ENCODE measurements around the gene PLXNB3.

PLXNB3 gene

DNA sequence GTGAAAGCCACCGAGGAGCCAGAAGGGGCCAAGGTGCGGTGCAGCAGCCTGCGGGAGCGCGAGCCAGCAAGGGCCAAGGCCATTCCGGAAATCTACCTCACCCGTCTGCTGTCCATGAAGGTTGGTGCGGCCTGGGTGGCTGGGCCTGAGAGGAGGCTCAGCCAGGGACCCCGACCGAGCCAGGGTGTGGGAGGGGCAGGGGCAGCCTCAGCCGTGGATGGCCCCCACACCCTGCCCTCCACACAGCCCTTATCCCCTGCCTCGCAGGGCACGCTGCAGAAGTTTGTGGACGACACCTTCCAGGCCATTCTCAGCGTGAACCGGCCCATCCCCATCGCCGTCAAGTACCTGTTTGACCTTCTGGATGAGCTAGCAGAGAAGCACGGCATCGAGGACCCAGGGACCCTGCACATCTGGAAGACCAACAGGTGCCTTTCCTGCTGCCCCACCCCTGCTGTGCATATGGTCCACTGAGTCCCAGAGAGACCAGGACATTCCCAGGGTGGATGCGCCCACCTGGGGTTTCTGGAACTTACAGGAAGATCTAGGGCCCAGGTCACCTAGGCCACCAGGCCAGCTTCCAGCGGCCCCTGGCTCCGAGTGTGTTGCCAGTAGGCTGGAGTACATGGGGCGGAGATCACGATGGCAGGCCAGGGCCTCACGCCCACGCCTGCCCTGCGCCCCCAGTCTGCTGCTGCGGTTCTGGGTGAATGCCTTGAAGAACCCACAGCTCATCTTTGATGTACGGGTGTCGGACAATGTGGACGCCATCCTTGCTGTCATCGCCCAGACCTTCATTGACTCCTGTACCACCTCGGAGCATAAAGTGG, 13.4 kb downstream of the PLXNB3 start:
- TF ChIP-seq, protein P1, sequence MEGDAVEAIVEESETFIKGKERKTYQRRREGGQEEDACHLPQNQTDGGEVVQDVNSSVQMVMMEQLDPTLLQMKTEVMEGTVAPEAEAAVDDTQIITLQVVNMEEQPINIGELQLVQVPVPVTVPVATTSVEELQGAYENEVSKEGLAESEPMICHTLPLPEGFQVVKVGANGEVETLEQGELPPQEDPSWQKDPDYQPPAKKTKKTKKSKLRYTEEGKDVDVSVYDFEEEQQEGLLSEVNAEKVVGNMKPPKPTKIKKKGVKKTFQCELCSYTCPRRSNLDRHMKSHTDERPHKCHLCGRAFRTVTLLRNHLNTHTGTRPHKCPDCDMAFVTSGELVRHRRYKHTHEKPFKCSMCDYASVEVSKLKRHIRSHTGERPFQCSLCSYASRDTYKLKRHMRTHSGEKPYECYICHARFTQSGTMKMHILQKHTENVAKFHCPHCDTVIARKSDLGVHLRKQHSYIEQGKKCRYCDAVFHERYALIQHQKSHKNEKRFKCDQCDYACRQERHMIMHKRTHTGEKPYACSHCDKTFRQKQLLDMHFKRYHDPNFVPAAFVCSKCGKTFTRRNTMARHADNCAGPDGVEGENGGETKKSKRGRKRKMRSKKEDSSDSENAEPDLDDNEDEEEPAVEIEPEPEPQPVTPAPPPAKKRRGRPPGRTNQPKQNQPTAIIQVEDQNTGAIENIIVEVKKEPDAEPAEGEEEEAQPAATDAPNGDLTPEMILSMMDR (IDR thresholded peaks at IDR 0.05; ENCODE audit: low read length, missing control alignments) = no peak
- no peak for DNase-seq (ENCODE audit: low read depth)
- H3K4me3 ChIP-seq (replicated peaks; ENCODE audit: low read depth, low read length) = no peak overlapping the region

DNA sequence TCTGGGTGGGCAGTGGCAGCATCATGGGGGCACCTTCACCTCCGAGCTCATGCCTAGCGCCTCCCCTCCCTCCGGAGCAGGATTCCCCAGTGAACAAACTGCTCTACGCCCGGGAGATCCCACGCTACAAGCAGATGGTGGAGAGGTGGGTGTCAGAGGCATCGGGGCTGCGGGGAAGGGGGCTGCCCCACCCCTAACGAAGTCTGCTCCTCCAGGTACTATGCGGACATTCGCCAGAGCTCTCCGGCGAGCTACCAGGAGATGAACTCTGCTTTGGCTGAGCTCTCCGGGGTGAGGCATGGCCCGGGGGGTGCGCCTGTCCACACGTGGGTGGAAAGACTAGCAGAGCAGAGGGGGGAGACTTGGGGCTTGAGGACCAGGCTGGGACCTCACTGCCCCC, 14.1 kb downstream of the PLXNB3 start:
- TF ChIP-seq, protein P1 (IDR thresholded peaks at IDR 0.05; ENCODE audit: low read length, missing control alignments) = no peak
- H3K4me3 ChIP-seq (replicated peaks; ENCODE audit: low read depth, low read length) = no peak overlapping the region

DNA sequence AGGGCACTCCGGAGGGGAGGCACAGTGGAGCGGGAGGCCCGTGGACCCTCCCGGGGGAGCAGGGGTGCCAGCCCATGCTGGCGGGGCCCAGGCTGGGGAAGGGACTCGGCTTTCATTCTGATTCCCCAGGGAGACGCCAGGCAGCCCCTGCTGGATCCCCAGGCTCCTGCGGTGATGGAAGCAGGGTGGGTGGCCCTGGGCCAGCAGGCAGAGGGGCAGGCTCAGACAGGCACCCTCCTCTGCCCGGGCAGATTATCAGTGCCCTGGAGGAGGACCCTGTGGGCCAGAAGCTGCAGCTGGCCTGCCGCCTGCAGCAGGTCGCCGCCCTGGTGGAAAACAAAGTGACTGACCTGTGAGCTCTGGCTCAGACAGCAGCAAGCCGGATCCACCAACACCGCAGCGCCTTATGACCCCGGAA, 14.6 kb downstream of the PLXNB3 start:
- DNase-seq (ENCODE audit: low read depth) = no peak
- H3K4me3 ChIP-seq (replicated peaks; ENCODE audit: low read depth, low read length) = no peak overlapping the region
- TF ChIP-seq, protein P1 (IDR thresholded peaks at IDR 0.05; ENCODE audit: low read length, missing control alignments) = no peak

More for the DNA sequence above, 14.1 kb downstream of the PLXNB3 start:
- no peak for DNase-seq (ENCODE audit: low read depth)

DNA sequence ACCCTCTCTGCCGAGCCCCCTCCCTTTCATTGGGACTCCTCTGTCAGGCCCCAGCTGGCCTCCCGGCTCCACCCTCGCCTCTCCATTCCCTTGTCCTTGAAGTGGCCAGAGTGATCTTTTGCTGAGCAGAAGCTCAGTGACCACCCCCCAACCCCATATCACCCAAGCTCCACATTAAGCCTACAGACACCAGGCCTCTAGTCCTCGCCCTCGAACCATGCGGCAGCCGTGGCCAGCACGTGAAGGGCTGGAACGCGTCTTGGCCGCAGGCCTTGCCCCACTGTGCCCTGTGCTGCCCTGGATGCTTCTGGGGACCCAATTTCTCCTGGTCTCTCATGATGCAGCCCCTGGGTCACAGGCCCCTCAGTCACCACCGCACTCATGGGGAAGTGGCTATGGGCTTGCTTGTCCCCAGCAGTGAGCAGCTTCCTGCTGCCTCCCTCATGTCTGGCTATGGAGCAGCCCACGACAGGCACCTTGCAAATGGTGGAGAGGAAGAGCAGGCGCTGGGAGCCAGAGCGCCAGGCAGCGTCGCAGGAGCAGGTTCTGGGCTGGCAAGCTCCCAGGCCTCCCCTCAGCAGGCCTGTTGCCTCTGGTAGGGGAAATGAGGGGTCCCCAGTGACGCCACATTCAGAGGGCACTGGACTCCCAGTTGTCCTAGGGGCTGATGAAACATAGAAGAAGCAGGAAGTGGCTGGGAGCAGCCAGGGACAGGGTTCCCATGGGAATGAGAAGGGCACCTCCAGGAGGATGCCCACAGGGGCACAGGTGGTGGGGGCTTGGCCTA, 16.0 kb downstream of the PLXNB3 start:
- H3K4me3 ChIP-seq (replicated peaks; ENCODE audit: low read depth, low read length) = no peak overlapping the region
- TF ChIP-seq, protein P1 (IDR thresholded peaks at IDR 0.05; ENCODE audit: low read length, missing control alignments) = no peak
- DNase-seq (ENCODE audit: low read depth) = no peak

DNA sequence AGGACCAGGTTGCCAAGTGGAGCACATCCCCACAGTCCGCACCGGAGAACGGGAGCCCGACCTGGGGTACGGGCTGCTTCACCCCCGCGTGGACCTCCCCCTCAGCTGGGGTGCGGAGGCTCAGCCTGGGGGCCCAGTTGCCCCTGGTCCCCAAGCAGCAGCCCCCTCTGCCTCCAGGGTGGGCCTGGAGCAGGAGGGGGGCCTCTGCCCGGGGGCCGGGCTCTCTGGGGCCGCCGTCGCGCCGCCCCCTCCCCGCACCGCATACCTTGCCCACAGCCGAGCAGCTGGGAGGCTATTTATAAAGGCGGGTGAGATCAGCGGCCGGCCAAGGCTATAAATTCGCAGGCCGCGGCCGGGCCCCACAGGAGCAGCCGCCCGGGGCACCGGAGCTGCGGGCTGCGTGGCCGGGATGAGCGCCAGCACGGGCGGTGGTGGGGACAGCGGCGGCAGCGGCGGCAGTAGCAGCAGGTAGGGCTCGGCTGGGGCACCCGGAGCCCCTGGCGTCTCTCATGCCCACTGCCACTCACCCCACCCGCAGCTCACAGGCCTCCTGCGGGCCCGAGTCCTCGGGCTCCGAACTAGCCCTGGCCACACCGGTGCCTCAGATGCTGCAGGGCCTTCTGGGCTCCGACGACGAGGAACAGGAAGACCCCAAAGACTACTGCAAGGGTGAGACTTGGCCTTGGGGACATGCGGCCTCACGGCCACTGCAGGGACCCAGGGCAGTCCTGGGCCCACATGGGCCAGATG, 16.8 kb downstream of the PLXNB3 start, which contains the start of gene SRPK3:
Gene SRPK3, plus strand, starts transcription at position 364 of the 750 bp plus-strand sequence. Its CDS starts 46 bp downstream, at position 410.
- DNase-seq (ENCODE audit: low read depth) = no peak
- TF ChIP-seq, protein P1 (IDR thresholded peaks at IDR 0.05; ENCODE audit: low read length, missing control alignments) = no peak
- no peak within 1 kb of the TSS for H3K4me3 ChIP-seq (replicated peaks; ENCODE audit: low read depth, low read length)

DNA sequence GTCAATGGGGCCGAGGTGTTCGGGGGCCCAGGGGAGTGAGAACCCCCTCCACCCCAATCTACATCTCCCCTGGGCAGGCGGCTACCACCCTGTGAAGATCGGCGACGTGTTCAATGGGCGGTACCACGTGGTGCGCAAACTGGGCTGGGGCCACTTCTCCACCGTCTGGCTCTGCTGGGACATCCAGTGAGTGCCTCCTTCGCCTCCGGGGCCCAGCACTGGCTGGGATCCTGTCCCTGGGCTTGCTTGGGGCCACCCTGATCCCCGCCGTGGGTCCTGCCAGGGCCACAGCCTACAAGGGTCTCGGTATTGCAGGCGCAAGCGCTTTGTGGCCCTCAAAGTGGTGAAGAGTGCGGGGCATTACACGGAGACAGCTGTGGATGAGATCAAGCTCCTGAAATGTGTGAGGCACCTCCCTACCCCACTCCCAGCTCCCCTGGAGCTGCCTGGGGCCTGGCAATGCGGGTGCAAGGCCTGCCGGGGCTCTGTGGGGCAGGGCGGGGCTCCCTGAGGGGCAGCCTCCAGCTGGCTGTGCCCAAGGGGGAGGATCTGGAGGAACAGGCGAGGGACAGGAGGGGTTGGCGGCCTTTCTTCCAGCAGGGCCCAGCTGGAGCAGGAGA, 17.5 kb downstream of the PLXNB3 start:
- TF ChIP-seq, protein P1 (IDR thresholded peaks at IDR 0.05; ENCODE audit: low read length, missing control alignments) = no peak
- no peak overlapping the region for H3K4me3 ChIP-seq (replicated peaks; ENCODE audit: low read depth, low read length)
- DNase-seq (ENCODE audit: low read depth) = no peak
